ENCODE measurements around the gene CCDC51.

Gene CCDC51

DNA sequence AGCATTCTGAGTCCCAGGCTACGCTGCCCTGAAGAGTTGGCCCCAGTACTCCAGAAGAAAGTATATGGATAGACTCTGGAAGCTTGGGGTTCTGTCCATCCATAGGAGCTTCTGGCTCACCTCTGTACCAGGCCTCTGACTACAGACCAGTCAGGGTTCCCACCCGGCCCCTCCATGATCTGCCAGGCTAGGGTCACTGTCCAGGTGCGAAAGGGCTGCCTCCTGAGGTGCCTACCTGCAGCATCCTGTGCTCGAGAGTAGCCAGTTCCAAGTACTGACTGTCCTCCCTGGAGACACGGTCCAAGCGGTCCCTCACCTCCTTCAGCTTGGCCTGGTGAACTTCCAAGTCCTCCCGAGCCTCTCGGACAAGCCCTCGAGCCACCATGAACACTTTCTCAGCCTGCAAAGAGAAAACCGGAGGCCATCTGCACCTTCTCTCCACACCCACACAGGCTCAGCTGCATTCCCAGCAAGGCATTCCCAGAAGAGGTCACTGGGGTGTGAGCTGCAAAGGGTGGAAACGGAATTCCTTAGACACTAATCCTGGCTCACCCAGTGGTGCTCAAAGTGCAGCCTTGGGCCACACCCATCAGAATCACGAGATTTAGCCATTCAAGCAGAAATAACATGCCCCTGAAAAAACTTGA is 6.3 kb downstream of the CCDC51 start:
- DNase-seq (ENCODE audit: low spot score) = peak; percentile 78

GRCh38 chr3:48432411-48433371 is 7.2 kb downstream of the CCDC51 start:
- DNase-seq (ENCODE audit: low spot score) = peak; percentile 21

DNA sequence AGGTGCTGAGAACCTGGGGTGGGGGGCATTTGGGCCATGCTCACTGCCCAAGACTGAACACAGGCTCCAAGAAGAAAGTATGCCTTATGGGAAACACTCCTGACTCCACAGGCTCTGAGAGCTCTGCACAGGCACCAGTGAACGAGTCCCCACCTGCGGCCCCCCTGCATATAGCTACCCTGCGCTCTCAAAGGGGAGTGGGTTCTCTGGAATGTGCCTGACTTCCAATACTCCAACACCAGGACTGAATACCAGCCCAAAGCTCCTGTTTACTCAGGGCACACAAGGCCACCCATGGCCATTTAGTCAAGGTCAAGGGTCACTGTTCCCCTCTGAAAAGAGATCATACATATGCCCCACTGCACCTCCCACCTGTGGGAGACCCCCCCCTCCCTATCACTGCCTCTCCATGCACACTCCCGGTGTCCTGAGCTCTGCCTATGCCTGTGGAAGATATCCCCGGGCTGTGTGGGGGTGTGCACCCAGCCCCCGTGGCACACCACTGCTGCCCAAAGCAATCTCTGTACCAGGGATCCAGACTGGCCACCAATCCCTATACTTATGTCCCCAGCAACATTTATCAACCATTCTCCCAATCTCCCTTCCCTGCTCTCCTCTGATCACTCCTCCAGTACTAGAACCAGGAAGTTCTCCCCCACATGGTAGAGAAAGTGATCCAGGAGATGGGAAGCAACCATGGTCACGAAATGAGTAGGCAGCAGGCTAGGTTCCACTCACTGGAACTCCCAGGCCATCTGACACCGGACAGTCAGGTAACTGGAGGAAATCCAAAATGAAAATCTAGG is 8.5 kb downstream of the CCDC51 start:
- DNase-seq (ENCODE audit: low spot score) = peak; percentile 11

DNA sequence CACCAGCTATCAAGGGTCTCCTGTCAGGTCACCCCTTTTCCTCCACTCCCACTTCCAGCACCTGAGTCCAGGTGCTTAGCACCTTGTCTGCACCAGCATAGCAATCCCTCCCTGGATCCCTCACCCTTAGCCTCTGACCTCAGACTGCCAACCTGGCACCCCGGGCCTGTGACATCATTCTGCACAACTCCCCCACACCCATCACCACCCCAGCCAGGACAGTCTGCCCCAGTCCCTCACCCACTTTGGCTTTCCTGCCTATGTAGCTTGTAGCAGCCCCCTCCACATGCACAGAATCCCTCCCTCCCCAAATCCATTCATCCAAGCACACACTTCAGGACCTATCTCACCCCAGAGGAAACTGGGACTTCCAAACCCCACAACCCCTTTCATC is 9.2 kb downstream of the CCDC51 start:
- no peak for DNase-seq (ENCODE audit: low spot score)

- peak; percentile 78 for DNase-seq (ENCODE audit: low spot score)
Measured at GRCh38 chr3:48429960-48430707, 9.8 kb downstream of the CCDC51 start, which contains the start of gene PLXNB1. Gene PLXNB1, minus strand, starts transcription at chr3:48430086. Its CDS starts 5,475 bp downstream, at chr3:48424611.

GRCh38 chr3:48429317-48429959 is 10.5 kb downstream of the CCDC51 start:
- DNase-seq (ENCODE audit: low spot score) = peak; percentile 81

GRCh38 chr3:48428572-48429316 is 11.2 kb downstream of the CCDC51 start:
- peak; percentile 83 for DNase-seq (ENCODE audit: low spot score)

GRCh38 chr3:48428088-48428571 is 11.8 kb downstream of the CCDC51 start:
- no peak for DNase-seq (ENCODE audit: low spot score)

GRCh38 chr3:48427630-48427962 is 12.3 kb downstream of the CCDC51 start:
- DNase-seq (ENCODE audit: low spot score) = peak; percentile 30

DNA sequence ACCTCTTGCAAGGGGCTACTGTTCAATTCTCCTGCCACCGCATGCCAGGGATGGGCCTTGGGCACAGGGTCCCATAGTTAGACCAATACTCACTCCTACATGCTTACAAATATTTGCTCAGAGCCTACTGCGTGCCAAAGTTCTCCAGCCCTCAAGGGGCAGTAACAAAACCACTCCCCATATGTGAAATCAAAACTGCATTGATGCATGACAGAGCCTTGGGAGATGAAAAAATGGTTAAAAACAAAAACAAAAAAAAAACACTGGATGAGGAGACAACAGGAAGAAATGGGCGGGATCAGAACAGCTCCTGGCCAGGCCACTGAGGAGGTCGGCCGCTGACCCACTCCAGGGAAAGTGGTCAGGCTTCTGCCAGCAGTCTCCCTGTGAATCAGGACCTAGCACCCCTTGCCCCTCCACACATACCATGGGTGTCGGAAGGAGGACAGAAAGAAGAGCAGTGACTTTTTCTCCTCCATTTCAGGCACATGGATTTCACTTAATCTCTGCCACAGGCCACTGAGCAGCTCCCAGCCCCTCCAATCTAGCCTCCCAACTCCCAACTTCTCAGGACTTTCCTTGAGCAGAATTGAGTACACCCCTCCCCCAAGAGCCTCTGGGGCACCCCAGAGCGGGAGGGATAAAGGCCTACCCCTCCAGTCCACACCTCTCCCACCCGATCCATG is 12.8 kb downstream of the CCDC51 start:
- DNase-seq (ENCODE audit: low spot score) = peak; percentile 62

DNA sequence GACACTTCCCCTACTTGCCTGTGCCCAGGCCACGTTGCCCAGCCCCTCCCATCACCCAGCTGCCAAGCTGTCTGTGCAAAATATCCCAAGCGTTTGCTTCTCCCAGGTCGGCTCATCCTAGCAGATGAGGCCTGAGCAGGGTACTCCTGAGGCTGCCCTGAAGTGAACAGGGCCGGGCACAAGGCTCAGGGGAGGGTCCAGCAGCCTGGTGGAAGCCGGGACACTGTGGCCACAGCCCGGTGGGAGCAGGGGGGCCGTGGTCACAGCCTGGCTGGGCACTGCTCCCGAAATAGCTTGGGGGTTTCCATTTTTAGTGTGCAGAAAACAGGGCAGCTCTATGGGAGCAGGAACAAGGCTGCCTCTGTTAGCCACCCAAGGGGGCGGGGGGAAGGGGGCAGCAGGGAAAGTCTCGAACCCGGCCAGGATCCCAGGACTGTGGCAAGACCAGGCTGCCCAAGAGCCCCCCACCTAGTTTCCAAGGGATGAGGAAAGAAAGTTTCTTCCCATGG is 13.5 kb downstream of the CCDC51 start:
- no peak for DNase-seq (ENCODE audit: low spot score)

- peak; percentile 34 for DNase-seq (ENCODE audit: low spot score)
Measured at GRCh38 chr3:48425281-48425812, 14.6 kb downstream of the CCDC51 start.

- DNase-seq (ENCODE audit: low spot score) = no peak
Measured at GRCh38 chr3:48423883-48424695, 15.8 kb downstream of the CCDC51 start.

- no peak for DNase-seq (ENCODE audit: low spot score)
Measured at GRCh38 chr3:48423241-48423882, 16.6 kb downstream of the CCDC51 start.

GRCh38 chr3:48422681-48423080 is 17.2 kb downstream of the CCDC51 start:
- DNase-seq (ENCODE audit: low spot score) = no peak

DNA sequence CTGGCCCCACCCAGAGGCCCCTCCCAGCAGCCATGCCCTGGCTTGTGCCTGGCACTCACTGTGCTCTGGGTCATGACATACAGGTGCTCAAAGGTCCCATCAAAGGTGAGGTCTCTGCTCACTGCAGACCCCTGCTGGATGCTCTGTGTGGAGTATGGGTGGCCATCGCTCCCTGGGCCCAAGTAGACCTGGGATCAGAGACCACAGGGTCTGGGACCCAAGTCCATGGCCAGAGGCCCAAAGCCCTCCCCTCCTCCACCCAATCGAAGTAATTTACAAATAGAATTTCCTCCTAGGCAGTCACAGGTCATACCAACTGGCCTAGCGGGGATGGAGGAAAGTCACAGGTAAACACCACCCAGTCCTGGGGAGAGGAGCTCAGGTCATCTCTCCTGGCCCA is 17.6 kb downstream of the CCDC51 start:
- no peak for DNase-seq (ENCODE audit: low spot score)

GRCh38 chr3:48420561-48420960 is 19.4 kb downstream of the CCDC51 start:
- no peak for DNase-seq (ENCODE audit: low spot score)

DNA sequence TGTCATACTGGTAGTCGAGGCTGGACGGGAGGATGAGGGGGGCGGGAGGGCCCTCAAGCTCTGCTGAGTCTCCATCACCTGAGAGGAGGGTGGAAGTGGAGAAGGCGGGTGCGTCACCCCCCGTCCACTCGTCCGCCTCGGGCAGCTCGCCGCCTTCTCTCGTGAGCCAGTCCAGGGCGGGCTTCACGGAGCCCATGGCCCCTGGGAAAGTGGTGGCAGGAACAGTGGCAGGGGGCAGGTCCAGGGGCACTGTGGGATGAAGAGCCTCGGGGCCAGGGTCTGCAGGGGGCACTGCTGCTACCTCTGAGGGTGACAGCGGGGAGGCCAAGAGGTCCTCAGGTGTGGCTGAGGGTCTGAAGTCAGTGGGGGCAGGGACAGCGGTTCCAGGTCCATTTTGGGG is 20.3 kb downstream of the CCDC51 start:
- no peak for DNase-seq (ENCODE audit: low spot score)

Data from kidney tubule cell (primary cell).